ENCODE results near the gene HS2ST1.

DNA sequence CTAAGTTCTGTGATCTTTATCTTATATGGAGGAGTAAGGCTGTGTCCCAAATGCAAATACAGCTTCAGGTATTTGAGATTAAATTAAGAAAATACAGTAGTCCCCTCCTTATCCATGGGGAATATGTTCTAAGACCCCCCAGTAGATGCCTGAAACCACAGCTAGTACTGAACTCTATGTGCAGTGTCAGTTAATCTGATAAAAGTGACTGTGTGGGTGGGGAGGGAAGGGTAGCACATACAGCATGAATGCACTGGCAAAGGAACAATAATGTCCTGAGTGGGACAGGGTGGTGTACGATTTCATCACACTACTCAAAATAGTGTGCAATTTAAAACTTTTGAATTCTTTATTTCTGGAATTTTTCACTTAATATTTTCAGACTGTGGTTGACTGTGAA, 83.1 kb downstream of the HS2ST1 start:
- TF ChIP-seq, protein P1, sequence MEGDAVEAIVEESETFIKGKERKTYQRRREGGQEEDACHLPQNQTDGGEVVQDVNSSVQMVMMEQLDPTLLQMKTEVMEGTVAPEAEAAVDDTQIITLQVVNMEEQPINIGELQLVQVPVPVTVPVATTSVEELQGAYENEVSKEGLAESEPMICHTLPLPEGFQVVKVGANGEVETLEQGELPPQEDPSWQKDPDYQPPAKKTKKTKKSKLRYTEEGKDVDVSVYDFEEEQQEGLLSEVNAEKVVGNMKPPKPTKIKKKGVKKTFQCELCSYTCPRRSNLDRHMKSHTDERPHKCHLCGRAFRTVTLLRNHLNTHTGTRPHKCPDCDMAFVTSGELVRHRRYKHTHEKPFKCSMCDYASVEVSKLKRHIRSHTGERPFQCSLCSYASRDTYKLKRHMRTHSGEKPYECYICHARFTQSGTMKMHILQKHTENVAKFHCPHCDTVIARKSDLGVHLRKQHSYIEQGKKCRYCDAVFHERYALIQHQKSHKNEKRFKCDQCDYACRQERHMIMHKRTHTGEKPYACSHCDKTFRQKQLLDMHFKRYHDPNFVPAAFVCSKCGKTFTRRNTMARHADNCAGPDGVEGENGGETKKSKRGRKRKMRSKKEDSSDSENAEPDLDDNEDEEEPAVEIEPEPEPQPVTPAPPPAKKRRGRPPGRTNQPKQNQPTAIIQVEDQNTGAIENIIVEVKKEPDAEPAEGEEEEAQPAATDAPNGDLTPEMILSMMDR (IDR thresholded peaks at IDR 0.05): no peak
- TF ChIP-seq POLR2AphosphoS5 (IDR thresholded peaks at IDR 0.05; ENCODE audit: insufficient read depth in 1 of 2, low read depth in 1 of 2) (no peak), POLR2A (IDR thresholded peaks at IDR 0.05) (no peak)

Measured in vagina (tissue), 2 donors.